OCI-M2 (cell line): ENCODE results near the gene ZCCHC24.
"Not testable (repeated sequence)": the region's sequence is repeated elsewhere in the genome, so short reads cannot be mapped to it uniquely, and the experiment has no call there.

Source experiments
- DNase-seq: peaks from one replicate; lab custom pipeline; 2025; ENCODE audit not compliant: unreplicated experiment; lab: John Stamatoyannopoulos, UW

ZCCHC24 gene

DNA sequence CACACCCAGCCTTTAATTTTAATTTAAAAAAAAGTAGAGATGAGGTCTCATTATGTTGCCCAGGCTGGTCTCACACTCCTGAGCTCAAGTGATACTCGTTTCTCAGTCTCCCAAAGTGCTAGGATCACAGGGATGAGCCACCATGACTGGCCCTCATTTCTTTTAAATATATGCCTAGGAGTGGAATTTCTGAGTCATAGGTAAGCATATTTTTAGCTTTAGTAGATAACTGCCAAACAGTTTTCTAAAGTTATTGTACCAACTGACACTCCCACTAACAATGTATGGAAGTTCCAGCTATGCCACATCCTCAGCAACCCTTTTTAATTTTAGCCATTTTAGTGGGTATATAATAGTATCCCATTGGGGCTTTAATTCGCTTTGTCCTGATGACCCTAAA, 111.9 kb downstream of the ZCCHC24 start:
- no peak for DNase-seq

DNA sequence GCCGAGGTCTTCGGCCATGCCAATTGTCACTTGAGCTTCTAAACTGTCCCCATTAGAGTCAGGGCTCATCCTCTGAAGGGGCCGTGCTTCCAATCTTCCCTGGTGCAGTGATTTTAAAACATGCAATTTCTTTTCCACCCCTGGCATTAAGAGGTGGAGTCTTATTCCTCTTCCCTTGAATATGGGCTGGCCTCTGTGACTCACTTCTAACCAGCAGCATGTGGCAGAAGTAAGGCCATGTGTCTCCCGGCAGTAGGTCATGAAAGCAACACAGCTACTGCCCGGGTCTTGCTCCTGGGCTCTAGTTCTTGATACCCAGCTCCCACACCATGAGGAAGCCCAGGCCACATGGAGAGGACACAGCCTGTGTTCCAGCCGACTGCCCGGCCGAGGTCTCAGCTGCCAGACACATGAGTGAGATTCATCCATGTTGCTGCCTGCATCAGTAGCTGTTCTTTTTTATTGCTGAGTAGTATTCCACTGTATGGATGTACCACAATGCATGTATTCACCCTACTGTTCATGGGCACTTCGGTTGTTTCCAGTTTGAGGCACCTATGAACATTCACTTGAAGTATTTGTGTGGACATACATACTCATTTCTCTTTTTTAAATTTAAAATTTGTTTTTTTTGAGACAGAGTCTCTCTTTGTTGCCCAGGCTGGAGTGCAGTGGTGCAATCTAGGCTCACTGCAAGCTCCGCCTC, 112.7 kb downstream of the ZCCHC24 start:
- DNase-seq = not testable (repeated sequence)
